MM.1S (cell line): ENCODE results near the gene MPL.

Source experiments
- CTCF ChIP-seq: fragments of 300-600 bp; sonication (generic); IDR thresholded peaks from 2 replicates; pipeline ENCODE4 v1.5.1; 2016; ENCODE audit warnings: antibody characterized with exemption, low read length, mixed read lengths
- EZH2 ChIP-seq: fragments of 300-600 bp; sonication (generic); optimal IDR thresholded peaks from 2 replicates; pipeline ENCODE3; 2017; ENCODE audit warnings: low read depth, mild to moderate bottlenecking, antibody characterized with exemption, low read length, mixed read lengths
- EZH2phosphoT487 ChIP-seq: fragments of 300-600 bp; sonication (generic); IDR thresholded peaks from 2 replicates; pipeline ENCODE4 v1.6.1; 2018; ENCODE audit warnings: antibody characterized with exemption, low read length

GRCh38 chr1:43381612-43382011 is 44.0 kb downstream of the MPL start:
- TF ChIP-seq CTCF, result no peak
- no peak for TF ChIP-seq EZH2
- no peak for TF ChIP-seq EZH2phosphoT487
